Right renal cortex interstitium (tissue), 3 donors: Measurements from ENCODE around the gene IGSF6. TPM values are rescaled to one million over a fixed set of nuclear protein-coding genes. Genes with fewer than 3 reads are reported as not detected.
"Not testable (repeated sequence)": the region's sequence is repeated elsewhere in the genome, so short reads cannot be mapped to it uniquely, and the experiment has no call there.

Experiments
- DNase-seq, 3 donors: peaks; one replicate each; pipeline ENCODE4 v3.0.0-alpha.2; 2013; ENCODE audit warnings: low read depth in 3 of 3, low spot score in 2 of 3
- polyA plus RNA-seq, 3 donors: library from polyadenylated mRNA; unstranded; fragments of 120-200 nt; gene quantifications; one replicate each; pipeline ENCODE4 v1.2.1, GENCODE V29; 2013; ENCODE audit not compliant: insufficient read length in 3 of 3

Gene IGSF6, protein sequence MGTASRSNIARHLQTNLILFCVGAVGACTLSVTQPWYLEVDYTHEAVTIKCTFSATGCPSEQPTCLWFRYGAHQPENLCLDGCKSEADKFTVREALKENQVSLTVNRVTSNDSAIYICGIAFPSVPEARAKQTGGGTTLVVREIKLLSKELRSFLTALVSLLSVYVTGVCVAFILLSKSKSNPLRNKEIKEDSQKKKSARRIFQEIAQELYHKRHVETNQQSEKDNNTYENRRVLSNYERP
- 1 to 10 TPM; 2.5 to 2.8 (median 2.7) TPM for polyA plus RNA-seq

DNA sequence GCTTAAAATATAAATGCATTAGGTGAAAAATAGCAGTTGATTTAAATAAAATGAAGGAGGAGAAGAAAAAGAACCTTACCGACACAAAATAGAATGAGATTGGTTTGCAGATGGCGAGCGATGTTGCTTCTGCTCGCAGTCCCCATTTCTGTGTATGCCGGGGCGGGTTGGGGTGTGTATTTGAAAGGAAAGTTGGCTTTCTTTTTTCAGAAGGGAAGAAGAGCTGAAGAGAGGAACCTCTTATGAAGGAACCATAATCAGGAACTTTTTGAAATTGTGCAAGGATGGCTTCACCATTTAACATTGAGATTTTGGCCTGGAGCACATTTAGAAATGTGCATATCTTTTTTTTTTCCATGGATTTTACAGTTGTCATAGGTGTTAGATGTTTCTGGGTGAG, at the start of gene IGSF6:
Gene IGSF6 (minus strand): TSS at position 156 of the 400 bp plus-strand sequence. CDS start 10 bp downstream, at position 146.
- DNase-seq = no peak

DNA sequence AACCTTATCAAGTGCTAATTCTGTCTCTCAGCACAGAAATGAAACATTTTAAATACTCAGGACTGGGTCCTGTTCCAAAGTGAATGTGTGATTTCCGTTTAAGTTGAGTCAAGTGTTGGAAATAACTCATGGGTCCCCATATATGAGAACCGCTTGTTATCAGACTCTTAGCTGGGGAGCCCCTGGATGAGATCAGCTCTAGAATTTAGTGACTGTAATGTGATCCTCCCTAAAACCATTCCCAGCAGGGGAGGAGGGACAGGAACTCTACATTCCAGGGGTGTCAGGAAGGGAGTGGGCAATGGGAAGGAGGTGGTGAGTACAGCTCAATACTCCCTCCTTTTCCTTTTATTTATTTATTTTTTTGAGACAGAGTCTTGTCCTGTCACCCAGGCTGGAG, 48.9 kb upstream of the IGSF6 start:
- no peak for DNase-seq

DNA sequence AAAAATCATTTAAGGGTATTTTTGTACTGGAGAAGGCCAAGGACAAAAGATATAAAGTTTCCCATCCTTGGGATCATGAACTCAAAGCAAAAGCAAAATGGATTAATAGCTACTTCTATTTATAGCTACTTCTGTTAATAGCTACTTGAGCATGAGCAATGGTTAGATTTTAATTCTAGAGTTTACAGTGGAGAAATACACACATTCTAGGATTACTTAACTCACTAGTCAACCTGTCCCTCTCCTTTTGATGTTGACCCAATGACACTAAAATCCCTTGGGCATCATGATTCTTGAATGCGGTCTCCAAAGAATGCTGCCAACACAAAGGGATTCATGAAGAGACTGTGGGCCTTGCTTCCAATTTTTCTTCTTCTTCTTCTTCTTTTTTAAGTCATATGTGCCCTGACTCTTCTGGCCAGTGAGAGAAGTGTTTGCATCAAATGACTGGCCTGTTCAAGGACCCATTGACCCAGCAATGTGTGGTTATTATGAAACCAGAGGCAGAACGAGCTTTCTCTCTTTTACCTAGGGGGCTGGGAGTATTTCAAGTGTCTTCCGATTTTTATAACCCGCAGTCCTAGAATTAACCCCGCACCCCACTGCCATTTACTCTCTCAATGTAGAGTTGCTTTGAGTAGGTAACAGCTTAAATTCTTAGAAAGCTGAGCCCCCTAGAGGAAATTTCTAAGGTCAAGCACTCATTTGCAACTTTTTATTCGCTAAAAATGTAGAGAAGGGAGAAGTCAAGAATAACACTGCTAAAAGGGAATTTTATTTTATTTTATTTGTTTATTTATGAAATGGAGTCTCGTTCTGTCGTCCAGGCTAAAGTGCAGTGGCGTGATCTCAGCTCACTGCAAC, 46.0 kb upstream of the IGSF6 start:
- DNase-seq = no peak

DNA sequence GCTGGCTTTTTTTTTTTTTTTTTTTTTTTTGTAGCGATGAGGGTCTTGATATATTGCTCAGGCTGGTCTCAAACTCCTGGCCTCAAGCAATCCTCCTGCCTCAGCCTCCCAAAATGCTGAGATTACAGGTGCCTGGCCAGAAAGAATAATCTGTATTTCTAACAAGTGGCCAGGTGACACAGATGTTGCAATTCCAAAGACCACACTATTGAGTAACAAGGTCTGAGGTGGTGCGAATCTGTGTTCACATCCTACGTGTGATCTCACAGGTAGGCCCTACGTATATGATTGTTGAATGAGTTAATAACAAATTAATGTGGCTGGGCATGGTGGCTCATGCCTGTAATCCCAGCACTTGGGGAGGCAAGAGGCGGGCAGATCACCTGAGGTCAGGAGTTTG, 44.6 kb upstream of the IGSF6 start:
- no peak for DNase-seq

DNA sequence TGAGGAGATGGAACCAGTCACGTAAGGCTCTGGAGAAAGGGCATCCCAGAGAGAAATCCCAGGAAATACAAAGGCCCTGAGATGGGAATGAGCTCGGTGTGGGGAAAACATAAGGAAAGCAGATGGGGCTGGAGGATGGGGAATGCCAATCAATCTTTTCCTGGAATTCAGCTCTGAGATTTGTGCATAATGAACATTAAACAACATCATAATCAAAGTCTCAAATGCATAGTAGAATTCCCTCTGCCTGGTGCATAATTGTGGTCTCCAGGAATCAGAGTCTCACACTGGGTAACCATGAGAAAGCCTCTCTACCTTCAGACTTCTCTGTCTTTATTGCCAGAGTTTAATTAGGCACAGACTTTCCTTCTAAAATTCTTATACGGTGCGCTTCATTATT, 42.2 kb upstream of the IGSF6 start:
- no peak for DNase-seq

DNA sequence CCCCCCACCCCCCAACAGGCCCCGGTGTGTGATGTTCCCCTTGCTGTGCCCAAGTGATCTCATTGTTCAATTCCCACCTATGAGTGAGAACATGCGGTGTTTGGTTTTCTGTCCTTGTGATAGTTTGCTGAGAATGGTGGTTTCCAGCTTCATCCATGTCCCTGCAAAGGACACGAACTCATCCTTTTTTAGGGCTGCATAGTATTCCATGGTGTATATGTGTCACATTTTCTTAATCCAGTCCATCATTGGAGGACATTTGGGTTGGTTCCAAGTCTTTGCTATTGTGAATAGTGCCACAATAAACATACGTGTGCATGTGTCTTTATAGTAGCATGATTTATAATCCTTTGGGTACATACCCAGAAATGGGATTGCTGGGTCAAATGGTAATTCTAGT, 38.6 kb upstream of the IGSF6 start:
- DNase-seq = not testable (repeated sequence)

DNA sequence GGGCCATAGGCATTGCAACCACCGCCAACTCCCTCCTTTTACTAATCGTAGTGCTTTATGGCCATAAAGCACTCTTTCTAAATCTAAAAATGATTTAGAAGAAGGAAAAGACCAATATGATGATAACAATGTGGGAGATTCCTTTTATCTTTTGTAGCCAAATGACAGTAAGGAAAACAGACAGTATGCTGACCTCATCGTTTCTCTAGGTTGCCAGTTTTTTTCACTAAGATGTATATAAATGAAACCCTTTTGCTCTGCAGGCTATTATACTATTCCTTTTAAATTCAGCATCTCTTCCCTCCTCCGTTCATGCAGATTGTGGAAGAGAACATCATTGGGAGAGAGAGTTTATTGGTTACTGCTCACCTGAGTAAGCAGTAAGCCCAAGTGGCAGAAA, 36.7 kb upstream of the IGSF6 start:
- DNase-seq = no peak

DNA sequence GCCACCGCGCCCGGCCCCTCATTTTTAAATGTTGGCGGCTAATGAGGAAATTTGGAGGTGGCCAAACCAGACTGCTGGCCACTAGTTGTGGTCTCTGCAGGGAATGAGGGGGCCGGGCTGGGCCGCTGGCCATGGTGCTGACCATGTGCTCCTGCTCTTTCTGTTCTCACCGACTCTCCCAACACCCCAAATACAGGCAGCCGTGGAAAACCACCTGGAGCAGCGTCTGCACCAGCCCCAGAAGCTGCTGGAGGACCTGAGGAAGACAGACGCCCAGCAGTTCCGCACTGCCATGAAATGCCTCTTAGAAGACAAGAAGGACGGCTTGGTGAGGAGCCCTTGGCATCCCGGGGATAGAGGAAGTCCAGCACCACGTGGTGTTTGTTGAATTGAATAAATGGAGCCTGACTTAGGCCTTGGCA, 32.6 kb upstream of the IGSF6 start:
- DNase-seq = peak in 1 of 3 donors; percentile 5

DNA sequence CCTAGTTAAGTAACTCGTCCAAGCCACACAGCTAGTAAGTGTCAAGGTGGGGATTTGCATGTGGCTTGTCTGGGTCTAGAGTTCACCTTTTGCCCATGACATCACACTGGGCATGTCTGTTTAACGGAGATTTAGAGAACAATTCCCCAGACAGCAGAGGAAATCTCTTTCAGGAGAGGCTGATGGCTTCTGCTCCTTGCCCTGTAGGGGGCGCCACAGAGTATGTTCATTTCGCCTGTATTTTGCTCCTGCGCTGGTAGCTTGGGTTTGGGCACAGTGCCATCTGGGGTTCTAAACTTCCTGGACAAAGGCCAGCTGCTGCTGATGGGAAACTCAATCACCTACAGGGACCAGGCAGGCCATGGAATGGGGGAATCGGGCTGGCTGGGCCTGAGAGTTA, 31.8 kb upstream of the IGSF6 start:
- no peak for DNase-seq

DNA sequence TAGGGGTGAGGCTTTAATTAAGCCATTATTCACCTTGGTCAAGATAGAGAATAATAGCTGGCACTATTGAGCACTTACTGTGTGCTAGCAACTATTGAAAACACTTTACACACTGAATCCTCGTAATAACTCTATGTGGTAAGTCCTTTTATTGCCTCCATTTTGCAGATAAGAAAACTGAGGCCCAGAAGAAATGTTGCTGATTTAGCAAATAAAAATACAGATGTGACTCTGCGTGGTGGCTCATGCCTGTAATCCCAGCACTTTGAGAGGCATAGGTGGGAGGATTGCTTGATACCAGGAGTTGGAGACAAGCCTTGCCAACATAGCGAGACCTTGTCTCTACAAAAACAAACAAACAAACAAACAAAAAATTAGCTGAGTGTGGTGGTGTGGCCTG, 30.8 kb upstream of the IGSF6 start:
- no peak for DNase-seq

DNA sequence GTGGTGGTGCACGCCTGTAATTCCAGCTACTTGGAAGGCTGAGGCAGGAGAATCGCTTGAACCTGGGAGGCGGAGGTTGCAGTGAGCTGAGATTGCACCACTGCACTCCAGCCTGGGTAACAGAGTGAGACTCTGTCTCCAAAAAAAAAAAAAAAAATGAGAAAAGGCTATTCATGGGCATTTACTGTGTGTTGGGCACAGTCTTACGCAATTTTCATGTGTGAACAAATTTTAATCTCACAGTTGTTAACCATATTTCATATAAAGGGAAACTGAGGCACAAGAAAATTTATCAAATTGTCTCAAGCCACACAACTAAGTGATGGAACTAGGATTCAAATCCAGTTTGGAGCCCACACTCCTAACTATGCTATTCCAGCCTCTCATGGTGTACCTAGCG, 28.3 kb upstream of the IGSF6 start:
- DNase-seq = not testable (repeated sequence)

DNA sequence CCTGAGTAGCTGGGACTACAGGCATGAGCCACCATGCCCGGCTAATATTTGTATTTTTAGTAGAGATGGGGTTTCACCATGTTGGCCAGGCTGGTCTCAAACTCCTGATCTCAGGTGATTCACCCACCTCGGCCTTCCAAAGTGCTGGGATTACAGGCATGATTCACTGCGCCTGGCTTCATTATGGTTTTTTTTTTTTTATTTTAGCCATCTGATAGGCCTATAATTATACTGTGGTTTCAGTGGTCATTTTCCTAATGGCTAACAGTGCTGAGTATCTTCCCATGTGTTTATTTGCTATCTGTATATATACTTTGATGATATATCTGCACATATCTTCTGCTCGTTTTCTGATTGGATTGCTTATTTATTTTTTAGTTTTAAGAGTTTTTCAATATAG, 22.0 kb upstream of the IGSF6 start:
- DNase-seq = not testable (repeated sequence)

DNA sequence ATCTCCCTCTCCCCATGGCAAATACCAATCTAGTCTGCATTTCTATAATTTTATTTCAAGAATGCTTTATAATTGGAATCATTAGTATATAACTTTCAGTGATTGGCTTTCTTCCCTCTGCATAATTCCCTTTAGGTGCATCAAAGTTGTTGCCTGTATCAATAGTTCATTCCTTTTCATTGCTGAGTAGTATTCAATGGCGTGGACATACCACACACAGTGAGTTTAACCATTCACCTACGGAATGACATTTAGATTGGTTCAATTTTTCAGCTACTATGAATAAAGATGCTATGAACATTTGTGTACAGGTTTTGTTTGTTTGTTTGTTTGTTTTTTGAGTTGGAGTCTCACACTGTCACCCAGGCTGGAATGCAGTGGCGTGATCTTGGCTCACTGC, 21.1 kb upstream of the IGSF6 start:
- no peak for DNase-seq

DNA sequence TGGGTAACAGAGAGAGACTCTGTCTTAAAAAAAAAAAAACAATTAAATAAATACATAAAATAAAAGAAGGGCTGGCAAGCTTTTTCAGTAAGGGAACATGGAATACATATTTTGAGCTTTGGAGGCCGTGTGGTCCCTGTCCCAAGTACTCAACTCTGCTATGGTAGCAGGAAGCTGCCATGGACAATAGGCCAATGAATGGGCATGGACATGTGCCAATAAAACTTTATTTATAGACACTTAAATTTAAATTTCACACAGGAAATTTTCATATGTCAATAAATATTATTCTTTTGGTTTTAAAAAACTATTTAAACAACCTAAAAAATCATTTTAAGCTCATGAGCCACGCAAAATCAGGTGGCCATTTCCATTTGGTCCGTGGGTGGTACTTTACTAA, 15.2 kb upstream of the IGSF6 start:
- no peak for DNase-seq

DNA sequence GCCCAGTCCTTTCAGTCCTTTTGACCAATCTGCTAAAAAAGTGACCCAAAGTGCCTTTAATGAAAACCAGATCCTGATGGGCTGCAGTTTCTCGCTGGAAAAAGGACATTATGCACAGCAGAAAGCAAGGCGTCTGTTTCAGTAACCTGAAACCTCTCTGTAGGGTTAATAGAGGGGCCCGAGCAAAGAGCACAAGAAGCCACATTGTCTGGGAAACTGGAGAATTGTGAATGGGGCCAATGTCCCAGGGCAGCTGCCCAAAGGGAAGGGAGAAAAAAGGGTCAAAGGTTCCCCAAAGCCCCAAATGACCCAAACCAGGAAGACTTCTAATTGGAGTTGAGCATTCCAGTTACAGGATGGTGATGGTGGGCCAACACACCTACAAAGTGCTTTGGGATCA, 14.4 kb upstream of the IGSF6 start:
- no peak for DNase-seq

DNA sequence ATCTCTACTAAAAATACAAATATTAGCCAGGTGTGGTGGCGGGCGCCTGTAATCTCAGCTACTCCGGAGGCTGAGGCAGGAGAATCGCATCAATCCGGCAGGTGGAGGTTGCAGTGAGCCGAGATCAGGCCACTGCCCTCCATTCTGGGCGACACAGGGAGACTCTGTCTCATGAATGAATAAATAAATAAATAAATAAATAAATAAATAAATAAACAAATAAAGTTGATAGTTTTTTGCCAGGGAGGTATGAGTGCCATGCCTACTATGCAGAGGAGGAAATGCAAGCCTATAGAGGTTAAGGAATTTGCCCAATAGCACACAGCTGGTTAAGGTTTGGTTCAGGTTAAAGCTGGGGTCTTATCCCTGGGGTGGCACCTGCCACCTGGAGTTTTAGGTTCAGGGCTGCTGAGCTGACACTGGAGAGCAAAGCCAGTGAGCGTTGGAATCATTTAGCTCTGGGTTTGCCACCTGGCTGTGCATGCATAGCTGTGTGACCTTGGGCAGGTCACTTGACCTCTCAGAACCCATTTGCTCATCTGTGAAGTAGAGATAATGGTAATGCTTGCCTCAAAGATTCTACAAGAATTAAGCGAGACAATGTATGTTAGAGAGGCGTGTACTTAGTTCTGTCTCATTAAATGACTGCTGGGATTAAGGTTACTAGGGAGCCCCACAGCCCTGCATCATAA, 12.5 kb upstream of the IGSF6 start:
- no peak for DNase-seq

DNA sequence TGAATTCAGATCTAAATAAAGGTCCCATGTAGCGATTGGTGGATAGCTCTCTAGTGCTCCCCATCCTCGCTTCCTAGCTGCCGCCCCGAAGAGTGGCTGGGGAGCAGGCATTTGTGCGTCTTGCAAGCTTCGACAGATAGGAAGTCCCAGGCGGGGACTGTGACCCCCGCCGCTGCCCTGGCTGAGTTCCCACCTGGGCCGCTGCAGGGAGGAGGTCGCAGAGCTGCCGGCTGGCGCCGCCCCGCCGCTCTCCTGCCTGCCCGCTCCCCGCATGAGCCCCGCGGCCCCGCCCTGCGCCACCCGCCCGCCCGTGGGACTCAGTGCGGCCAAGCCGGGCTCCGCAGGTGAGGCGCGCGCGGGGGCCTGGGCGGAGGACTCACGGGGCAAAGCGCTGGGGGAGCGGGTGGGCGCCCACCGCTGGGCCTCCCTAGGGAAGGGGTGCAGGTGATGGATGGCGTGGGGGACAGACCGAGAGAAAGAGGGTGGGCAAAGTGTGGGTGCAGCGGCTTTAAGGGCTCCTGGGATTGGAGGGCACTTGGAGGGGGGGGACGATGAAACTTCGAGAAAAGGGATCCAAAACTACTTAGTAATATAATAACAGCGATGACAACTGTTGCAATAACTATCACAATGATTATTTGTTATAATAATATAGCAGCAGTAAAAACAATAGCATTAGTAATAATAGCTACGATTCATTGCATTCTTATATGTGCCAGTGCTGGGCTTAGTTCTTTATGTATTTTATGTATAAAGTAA, 11.7 kb upstream of the IGSF6 start, which contains the start of gene OTOA:
Gene OTOA (plus strand): TSS at position 80 of the 759 bp plus-strand sequence. CDS start 14,547 bp downstream, outside the sequence.
- no peak for DNase-seq

DNA sequence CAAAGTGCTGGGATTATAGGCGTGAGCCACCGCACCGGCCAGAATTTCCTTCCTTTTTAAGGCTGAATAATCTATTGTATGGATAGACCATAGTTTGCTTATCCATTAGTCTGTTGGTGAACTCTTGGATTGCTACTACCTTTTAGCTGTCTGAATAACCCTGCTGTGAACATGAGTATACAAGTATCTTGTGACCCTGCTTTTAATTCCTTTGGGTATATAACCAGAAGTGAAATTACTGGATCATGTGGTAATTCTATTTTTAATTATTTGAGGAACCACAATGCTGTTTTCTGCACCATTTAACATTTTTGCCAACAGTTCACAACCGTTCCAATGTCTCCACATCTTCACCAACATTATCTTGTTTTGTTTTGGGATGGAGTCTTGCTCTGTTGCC, 6.7 kb upstream of the IGSF6 start:
- DNase-seq = no peak

DNA sequence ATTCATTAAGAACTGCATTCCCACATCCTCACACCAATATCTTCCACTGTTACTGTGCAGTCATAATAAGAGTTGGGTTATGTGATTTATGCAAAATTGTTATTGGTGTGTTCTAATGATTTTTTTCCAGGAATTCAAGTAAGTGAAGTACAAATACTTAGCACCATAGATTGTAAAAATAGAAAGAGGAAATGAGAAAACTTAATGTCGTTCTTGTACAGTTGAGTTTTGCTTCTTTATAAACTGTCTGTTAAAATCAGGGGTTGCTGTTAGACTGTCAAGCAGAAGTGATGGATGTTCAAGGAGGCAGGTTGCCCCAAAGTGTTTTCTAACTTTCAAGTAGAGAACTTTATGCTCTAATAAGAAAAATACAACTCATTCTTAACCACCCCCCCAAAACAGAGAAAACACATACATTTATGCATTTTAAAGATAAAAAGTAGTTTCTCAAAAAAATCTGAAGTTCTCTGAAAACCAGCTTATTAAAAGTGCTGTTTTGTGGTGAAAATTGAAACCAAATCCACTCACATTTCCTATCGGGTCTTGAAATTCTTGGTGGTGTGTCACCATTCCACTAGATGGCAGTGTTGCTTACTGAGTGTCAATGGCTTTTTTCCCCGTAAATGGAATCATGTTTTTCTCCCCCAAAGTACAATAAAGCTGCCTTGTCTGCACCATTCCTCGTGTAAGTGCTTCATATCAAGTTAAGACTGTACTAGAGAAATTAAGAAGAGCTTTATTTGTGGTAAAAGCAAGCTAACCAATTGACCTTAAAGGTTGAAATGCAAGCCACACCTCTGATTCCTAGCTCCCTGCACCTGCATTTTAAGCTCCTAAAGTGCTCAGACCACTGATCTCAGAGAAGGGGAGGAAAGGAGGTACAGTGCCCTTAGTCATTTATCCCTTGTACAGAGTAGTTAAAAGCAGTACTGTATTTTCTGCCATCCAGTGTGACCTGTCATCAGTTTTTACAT, 4.7 kb upstream of the IGSF6 start:
- peak in 1 of 3 donors; percentile 30 for DNase-seq
